Chondrocyte (in vitro differentiated cells): ENCODE data around the gene CWC27. TPM values are rescaled to one million over a fixed set of nuclear protein-coding genes. Genes with fewer than 3 reads are reported as not detected.

ENCODE experiments used
- DNase-seq: peaks from one replicate; pipeline ENCODE4 v3.0.0; 2021; ENCODE audit warnings: mixed read lengths, low spot score
- H3K27ac Mint-ChIP-seq: one replicate; pipeline ENCODE4 v1.8.0; 2021; ENCODE audit warnings: mild to moderate bottlenecking, moderate library complexity, mixed read lengths; ENCODE audit not compliant: unreplicated experiment
- H3K27me3 Mint-ChIP-seq: 2 replicates; pipeline ENCODE4 v1.8.0; 2021; ENCODE audit warnings: low read depth, mixed read lengths
- H3K36me3 Mint-ChIP-seq: 2 replicates; pipeline ENCODE4 v1.8.0; 2021; ENCODE audit warnings: low read depth, mixed read lengths
- H3K4me1 Mint-ChIP-seq: 2 replicates; pipeline ENCODE4 v1.8.0; 2021; ENCODE audit warnings: low read depth, mild to moderate bottlenecking, mixed read lengths
- H3K4me3 Mint-ChIP-seq: one replicate; pipeline ENCODE4 v1.8.0; 2021; ENCODE audit warnings: mild to moderate bottlenecking, moderate library complexity, mixed read lengths; ENCODE audit not compliant: unreplicated experiment
- H3K9me3 Mint-ChIP-seq: 2 replicates; pipeline ENCODE4 v1.8.0; 2021; ENCODE audit warnings: low read depth, mixed read lengths
- CTCF ChIP-seq: fragments of 200-600 bp; sonication (generic); IDR thresholded peaks from 2 replicates; pipeline ENCODE4 v1.5.0; 2021; ENCODE audit warnings: antibody characterized with exemption, mild to moderate bottlenecking, moderate library complexity
- total RNA-seq: library from RNA; stranded (reverse); gene quantifications from 3 replicates; pipeline ENCODE4 v1.2.1, GENCODE V29; 2021

The CWC27 gene
- total RNA-seq, 1 donor from 2014 or later: 19.5 TPM

GRCh38 chr5:65062469-65063083 is 293.8 kb downstream of the CWC27 start:
- DNase-seq: no peak
- peaks cover 75% of the 10 kb centered on the region for H3K4me1 Mint-ChIP-seq
- H3K4me3 Mint-ChIP-seq: no peak overlapping the region
- no peaks in the 10 kb centered on the region for H3K27me3 Mint-ChIP-seq
- peak overlapping the region; percentile 99 for H3K27ac Mint-ChIP-seq
- peaks cover 5% of the 10 kb centered on the region for H3K36me3 Mint-ChIP-seq
- TF ChIP-seq CTCF: no peak
- peaks cover 4% of the 10 kb centered on the region for H3K9me3 Mint-ChIP-seq

DNA sequence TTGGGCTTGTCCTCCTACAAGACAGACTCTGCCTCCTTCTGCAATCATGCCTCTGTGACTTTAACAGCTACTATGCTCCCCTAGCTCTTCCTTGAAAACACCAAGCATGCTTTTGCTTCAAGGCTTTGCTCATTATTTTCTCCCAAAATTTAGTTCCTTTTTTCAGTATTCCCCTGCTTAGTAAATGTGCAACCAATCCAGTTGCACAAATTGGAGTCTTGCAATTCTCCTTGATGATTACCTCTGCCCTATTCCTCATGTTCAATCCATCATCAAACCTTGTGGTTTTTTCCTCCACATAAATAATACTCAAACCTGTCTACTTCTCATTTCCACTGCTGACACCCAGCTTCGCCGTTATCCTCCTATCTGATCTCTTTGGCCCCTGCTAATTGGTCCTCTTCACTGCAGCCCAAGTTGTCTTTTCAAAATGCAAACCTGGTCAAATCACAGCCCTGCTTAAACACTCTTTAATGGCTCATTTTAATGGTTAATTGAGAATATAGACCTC is 296.3 kb downstream of the CWC27 start:
- Mint-ChIP-seq H3K27ac (peak overlapping the region; percentile 10), H3K36me3 (no peaks in the 10 kb centered on the region), H3K9me3 (no peaks in the 10 kb centered on the region), H3K27me3 (no peaks in the 10 kb centered on the region), H3K4me1 (peaks cover 80% of the 10 kb centered on the region), H3K4me3 (no peak overlapping the region)
- no peak for DNase-seq
- no peak for TF ChIP-seq CTCF

DNA sequence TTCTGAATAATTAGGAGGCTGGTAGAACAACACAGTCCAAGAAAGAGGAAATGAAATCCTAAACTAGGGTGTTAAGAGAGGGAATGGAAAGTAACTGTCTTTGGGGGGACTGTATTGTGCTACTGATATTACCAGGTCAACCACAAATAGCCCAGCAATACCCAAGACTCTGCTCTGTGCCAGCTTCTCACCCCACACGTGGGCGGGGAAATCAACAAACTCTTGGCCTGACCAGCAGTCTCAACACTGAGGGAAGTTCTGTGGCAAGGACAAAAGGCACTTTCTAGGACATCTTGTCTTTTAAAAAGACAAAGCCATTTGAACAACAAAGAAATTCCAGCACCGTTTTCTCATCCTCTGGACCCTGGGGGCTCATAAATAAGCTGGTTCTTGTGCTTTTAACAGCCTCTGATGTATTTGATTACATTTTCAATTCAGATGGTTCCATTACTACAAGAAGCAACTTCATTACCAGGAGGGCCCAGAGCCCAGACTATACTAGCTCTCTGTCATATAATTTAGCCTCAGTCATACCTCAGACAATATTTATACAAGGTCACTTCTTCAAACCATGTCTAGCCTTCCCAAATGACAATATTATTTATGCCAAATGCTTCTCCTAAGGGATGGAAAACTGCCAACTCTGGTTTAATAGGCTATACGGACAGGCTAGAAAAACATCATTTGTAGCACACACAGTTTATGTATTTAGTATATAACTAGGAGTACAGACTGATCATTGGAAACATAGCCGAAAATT is 297.8 kb downstream of the CWC27 start:
- H3K4me3 Mint-ChIP-seq: no peak overlapping the region
- no peaks in the 10 kb centered on the region for H3K36me3 Mint-ChIP-seq
- H3K9me3 Mint-ChIP-seq: no peaks in the 10 kb centered on the region
- H3K27me3 Mint-ChIP-seq: no peaks in the 10 kb centered on the region
- no peak for TF ChIP-seq CTCF
- peaks cover 66% of the 10 kb centered on the region for H3K4me1 Mint-ChIP-seq
- DNase-seq: no peak
- H3K27ac Mint-ChIP-seq: peak overlapping the region; percentile 82

- no peak overlapping the region for H3K4me3 Mint-ChIP-seq
- H3K4me1 Mint-ChIP-seq: peaks cover 62% of the 10 kb centered on the region
- H3K27ac Mint-ChIP-seq: peak overlapping the region; percentile 46
- no peak for TF ChIP-seq CTCF
- DNase-seq: no peak
- no peaks in the 10 kb centered on the region for H3K27me3 Mint-ChIP-seq
- H3K9me3 Mint-ChIP-seq: no peaks in the 10 kb centered on the region
- no peaks in the 10 kb centered on the region for H3K36me3 Mint-ChIP-seq
Observed at GRCh38 chr5:65067147-65067506, 298.4 kb downstream of the CWC27 start.

Other genes starting within 250 kb of the CWC27 start
- not detected in 3 replicates for gene SHISAL2B, start 78.4 kb upstream of the CWC27 start, total RNA-seq
- gene SREK1IP1, start 239 bp upstream of the CWC27 start, total RNA-seq: 17.2 to 21.9 TPM (median 20.8 TPM) in 3 replicates